Measurements from ENCODE around the gene MASP1.

DNA sequence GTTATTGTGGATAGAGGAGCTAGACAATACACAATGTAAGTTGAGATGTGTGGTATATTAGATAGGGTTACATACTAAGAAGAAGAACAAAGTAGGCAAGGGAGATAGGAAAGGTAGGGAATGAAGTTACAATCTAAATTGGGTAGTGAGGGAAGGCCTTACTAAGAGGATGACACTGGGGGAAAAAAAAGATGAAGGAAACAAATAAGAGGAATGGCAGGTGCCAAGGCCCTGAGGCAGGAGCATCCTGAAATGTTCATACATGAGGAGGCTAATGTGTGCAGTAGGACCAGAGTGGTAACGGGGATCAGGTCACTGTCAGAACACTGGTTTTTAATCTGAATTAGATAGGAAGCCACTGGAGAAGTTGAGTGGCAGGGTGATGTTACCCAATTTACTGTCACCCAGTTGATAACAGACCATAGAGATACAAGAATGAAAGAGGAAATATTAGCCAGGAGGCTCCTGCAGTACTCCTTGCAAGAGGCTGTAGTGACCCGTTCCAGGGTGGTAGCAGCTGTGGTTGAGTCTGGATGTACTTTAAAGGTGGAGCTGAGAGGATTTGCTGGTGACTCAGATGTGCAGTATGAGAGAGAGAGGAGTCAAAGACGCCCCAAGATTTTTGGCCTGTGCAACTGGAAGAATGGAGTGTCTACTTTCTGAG lies 79.9 kb downstream of the MASP1 start:
- TF ChIP-seq EP300 (IDR thresholded peaks at IDR 0.05), result no peak
- TF ChIP-seq, protein P1, sequence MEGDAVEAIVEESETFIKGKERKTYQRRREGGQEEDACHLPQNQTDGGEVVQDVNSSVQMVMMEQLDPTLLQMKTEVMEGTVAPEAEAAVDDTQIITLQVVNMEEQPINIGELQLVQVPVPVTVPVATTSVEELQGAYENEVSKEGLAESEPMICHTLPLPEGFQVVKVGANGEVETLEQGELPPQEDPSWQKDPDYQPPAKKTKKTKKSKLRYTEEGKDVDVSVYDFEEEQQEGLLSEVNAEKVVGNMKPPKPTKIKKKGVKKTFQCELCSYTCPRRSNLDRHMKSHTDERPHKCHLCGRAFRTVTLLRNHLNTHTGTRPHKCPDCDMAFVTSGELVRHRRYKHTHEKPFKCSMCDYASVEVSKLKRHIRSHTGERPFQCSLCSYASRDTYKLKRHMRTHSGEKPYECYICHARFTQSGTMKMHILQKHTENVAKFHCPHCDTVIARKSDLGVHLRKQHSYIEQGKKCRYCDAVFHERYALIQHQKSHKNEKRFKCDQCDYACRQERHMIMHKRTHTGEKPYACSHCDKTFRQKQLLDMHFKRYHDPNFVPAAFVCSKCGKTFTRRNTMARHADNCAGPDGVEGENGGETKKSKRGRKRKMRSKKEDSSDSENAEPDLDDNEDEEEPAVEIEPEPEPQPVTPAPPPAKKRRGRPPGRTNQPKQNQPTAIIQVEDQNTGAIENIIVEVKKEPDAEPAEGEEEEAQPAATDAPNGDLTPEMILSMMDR (IDR thresholded peaks at IDR 0.05), result no peak
- TF ChIP-seq POLR2A (IDR thresholded peaks at IDR 0.05), result no peak

All from suprapubic skin (tissue), 3 donors.